Gastroesophageal sphincter (tissue), 4 donors: Measurements from ENCODE around the gene KLHL18. TPM values are rescaled to one million over a fixed set of nuclear protein-coding genes. Genes with fewer than 3 reads are reported as not detected.

Source experiments
- ATAC-seq: fragments of 150-250 bp; one replicate; pipeline ENCODE4 v1.9.1; 2016; ENCODE audit warnings: mild to moderate bottlenecking, moderate library complexity
- H3K27ac ChIP-seq, 4 donors: fragments of 200-600 bp; sonication (generic) in 3 of 4; 1 replicate in 3 of 4; 2 replicates in 1 of 4; pipeline ENCODE4 v1.5.1; 2016 to 2019
- H3K27me3 ChIP-seq: fragments of 200-600 bp; sonication (generic); one replicate; pipeline ENCODE4 v1.5.1; 2019
- H3K36me3 ChIP-seq, 2 donors: fragments of 200-600 bp; sonication (generic); one replicate each; pipeline ENCODE4 v1.5.1; 2019; ENCODE audit warnings: control low read depth in 1 of 2
- H3K4me1 ChIP-seq, 3 donors: fragments of 200-600 bp; sonication (generic); 1 replicate in 2 of 3; 2 replicates in 1 of 3; pipeline ENCODE4 v1.5.1; 2016 to 2019; ENCODE audit warnings: control low read depth in 2 of 3
- H3K4me3 ChIP-seq, 2 donors: fragments of 200-600 bp; sonication (generic); one replicate each; pipeline ENCODE4 v1.5.1; 2019; ENCODE audit warnings: mild to moderate bottlenecking in 1 of 2, moderate library complexity in 1 of 2
- H3K9me3 ChIP-seq, 3 donors: fragments of 200-600 bp; sonication (generic); one replicate each; pipeline ENCODE4 v1.5.1; 2017 to 2019; ENCODE audit warnings: control low read depth in 2 of 3
- EP300 ChIP-seq: sonication (generic); formaldehyde crosslinking; IDR thresholded peaks from one replicate; pipeline ENCODE4 v1.6.1; 2017; ENCODE audit warnings: antibody characterized with exemption, mild to moderate bottlenecking
- POLR2A ChIP-seq, 2 donors: fragments of 450-650 bp; IDR thresholded peaks; one replicate each; pipeline ENCODE4 v1.6.1; 2017; ENCODE audit warnings: antibody characterized with exemption in 2 of 2, mild to moderate bottlenecking in 2 of 2, moderate library complexity in 1 of 2
- POLR2AphosphoS5 ChIP-seq: sonication (generic); formaldehyde crosslinking; IDR thresholded peaks from one replicate; pipeline ENCODE4 v1.6.1; 2017; ENCODE audit warnings: antibody characterized with exemption
- WGBS, 2 donors: methylation state at CpG; one replicate each; pipeline ENCODE4 v1.1.5; 2018; ENCODE audit warnings: low coverage in 1 of 2; 5-methylcytosine and 5-hydroxymethylcytosine counted together
- total RNA-seq, 4 donors: library from RNA; depleted of rRNA; stranded (reverse); fragments of >200 nt; gene quantifications; one replicate each; pipeline ENCODE4 v1.1.0, GENCODE V29; 2016
- TF ChIP-seq, protein P1 (sequence below), 4 experiments: fragments of 200-600 bp in 2 of 4; fragments of 450-650 bp in 2 of 4; sonication (generic) in 1 of 4; IDR thresholded peaks; one replicate each; pipeline ENCODE4 v1.5.1; 2017 to 2019; ENCODE audit warnings: antibody characterized with exemption in 4 of 4, mild to moderate bottlenecking in 2 of 4, moderate library complexity in 2 of 4

Gene KLHL18
- total RNA-seq, 4 donors from 2014 or later, result 11.6 to 23.3 (median 15.6) TPM

DNA sequence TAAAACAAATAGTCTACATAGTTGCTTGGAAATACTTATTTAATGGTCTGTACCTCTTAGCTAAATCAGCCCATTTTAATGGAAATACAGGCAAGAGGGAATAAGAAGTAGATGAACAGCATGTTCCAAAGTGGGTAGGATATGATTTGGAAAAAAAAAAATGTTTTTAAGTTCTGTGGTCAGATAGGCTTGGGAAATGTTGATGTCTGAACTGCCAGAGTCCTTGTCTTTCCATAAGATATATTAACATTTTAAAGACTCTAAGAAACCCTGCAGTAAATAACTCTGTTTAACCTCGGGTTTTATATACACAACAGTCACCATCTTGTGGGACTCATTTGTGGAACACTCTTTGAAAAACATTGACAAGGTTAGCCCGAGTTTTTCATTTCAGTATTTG lies 58.1 kb downstream of the KLHL18 start:
- Histone ChIP-seq H3K4me1 (no peaks in the 10 kb centered on the region), H3K27ac (no peak overlapping the region), H3K4me3 (no peak overlapping the region), H3K36me3 (peaks cover 4 to 97% of the 10 kb centered on the region in 2 donors), H3K27me3 (no peaks in the 10 kb centered on the region), H3K9me3 (no peaks in the 10 kb centered on the region)
- 0 to 56% methylated on average over 1 to 2 of the region's 2 CpGs for WGBS, 2 donors
- no peak for ATAC-seq
- TF ChIP-seq, protein P1, sequence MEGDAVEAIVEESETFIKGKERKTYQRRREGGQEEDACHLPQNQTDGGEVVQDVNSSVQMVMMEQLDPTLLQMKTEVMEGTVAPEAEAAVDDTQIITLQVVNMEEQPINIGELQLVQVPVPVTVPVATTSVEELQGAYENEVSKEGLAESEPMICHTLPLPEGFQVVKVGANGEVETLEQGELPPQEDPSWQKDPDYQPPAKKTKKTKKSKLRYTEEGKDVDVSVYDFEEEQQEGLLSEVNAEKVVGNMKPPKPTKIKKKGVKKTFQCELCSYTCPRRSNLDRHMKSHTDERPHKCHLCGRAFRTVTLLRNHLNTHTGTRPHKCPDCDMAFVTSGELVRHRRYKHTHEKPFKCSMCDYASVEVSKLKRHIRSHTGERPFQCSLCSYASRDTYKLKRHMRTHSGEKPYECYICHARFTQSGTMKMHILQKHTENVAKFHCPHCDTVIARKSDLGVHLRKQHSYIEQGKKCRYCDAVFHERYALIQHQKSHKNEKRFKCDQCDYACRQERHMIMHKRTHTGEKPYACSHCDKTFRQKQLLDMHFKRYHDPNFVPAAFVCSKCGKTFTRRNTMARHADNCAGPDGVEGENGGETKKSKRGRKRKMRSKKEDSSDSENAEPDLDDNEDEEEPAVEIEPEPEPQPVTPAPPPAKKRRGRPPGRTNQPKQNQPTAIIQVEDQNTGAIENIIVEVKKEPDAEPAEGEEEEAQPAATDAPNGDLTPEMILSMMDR (IDR thresholded peaks at IDR 0.05), result no peak
- TF ChIP-seq EP300 (no peak), POLR2AphosphoS5 (no peak), POLR2A (IDR thresholded peaks at IDR 0.05) (no peak)

DNA sequence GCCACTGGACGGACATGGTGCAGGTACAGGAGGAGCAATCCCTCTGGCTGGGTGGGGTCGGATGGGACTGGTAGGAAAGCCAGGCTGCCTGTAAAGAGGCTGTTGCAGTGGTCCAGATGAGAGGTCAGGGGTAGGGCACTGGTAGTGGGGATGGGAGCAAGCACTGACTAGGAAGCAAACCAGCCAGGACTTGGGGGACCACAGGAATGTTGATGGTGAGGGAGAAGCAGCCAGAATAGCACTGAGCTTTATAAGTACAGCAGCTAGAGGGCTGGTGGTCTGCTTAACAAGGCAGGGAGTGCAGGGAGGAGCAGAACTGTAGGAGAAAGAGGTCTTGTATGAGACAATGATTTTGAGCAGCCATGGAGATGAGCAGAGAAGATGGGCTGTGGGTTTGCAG lies 59.4 kb downstream of the KLHL18 start:
- H3K4me1 ChIP-seq, result no peaks in the 10 kb centered on the region
- H3K27me3 ChIP-seq, result no peaks in the 10 kb centered on the region
- peaks cover 2 to 84% of the 10 kb centered on the region in 2 donors for H3K36me3 ChIP-seq
- no peak overlapping the region for H3K27ac ChIP-seq
- H3K4me3 ChIP-seq, result no peak overlapping the region
- ATAC-seq, result no peak
- no peak for TF ChIP-seq POLR2AphosphoS5
- TF ChIP-seq, protein P1 (IDR thresholded peaks at IDR 0.05), result no peak
- TF ChIP-seq EP300, result no peak
- no peak for TF ChIP-seq POLR2A (IDR thresholded peaks at IDR 0.05)
- WGBS, 2 donors, result 87 to 90% methylated on average over 2 of the region's 2 CpGs
- no peaks in the 10 kb centered on the region for H3K9me3 ChIP-seq

DNA sequence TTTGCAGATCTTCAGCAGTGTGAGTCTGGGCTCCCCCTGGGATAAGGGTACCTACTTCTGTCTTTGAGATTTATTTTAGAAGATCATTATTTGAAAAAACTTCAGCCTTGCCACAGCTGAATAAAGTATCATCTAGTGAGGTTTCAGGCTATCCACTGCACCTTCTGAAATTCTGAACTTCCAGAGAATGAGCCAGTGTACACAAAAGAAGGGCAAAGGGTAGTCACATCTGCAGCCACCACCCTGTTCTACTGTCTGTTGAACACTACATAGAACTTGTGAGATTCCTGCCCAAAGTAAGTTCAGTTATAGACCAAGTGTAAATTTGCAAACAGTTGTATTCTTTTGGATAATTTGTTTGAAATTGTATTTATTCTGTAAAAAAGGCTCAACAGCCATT lies 60.1 kb downstream of the KLHL18 start:
- Histone ChIP-seq H3K27ac (no peak overlapping the region), H3K9me3 (no peaks in the 10 kb centered on the region), H3K36me3 (peaks cover 0 to 78% of the 10 kb centered on the region in 2 donors), H3K4me3 (no peak overlapping the region), H3K27me3 (no peaks in the 10 kb centered on the region), H3K4me1 (no peaks in the 10 kb centered on the region)
- TF ChIP-seq, protein P1 (IDR thresholded peaks at IDR 0.05), result no peak
- no peak for TF ChIP-seq POLR2AphosphoS5
- TF ChIP-seq EP300, result no peak
- TF ChIP-seq POLR2A (IDR thresholded peaks at IDR 0.05), result no peak
- no peak for ATAC-seq

DNA sequence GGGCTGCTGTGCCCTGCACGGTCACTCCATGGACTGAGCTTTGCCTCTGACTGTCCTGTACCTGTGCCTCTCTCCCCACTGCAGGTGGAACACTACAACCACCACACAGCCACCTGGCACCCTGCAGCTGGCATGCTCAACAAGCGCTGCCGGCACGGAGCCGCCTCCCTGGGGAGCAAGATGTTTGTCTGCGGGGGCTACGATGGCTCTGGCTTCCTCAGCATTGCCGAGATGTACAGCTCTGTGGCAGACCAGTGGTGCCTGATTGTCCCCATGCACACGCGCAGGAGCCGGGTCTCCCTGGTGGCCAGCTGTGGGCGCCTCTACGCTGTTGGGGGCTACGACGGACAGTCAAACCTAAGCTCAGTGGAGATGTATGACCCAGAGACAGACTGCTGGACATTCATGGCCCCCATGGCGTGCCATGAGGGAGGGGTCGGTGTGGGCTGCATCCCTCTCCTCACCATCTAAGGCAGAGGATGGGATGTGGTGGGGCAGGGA lies 60.8 kb downstream of the KLHL18 start:
- no peaks in the 10 kb centered on the region for H3K27me3 ChIP-seq
- H3K4me1 ChIP-seq, result no peaks in the 10 kb centered on the region
- TF ChIP-seq POLR2AphosphoS5 (no peak), EP300 (no peak), POLR2A (IDR thresholded peaks at IDR 0.05) (no peak)
- TF ChIP-seq, protein P1 (IDR thresholded peaks at IDR 0.05), result no peak
- ATAC-seq, result no peak
- H3K9me3 ChIP-seq, result no peaks in the 10 kb centered on the region
- peaks cover 0 to 71% of the 10 kb centered on the region in 2 donors for H3K36me3 ChIP-seq
- no CpG with 5 or more reads among the region's 17 CpGs for WGBS, 2 donors
- H3K27ac ChIP-seq, result no peak overlapping the region
- H3K4me3 ChIP-seq, result no peak overlapping the region

DNA sequence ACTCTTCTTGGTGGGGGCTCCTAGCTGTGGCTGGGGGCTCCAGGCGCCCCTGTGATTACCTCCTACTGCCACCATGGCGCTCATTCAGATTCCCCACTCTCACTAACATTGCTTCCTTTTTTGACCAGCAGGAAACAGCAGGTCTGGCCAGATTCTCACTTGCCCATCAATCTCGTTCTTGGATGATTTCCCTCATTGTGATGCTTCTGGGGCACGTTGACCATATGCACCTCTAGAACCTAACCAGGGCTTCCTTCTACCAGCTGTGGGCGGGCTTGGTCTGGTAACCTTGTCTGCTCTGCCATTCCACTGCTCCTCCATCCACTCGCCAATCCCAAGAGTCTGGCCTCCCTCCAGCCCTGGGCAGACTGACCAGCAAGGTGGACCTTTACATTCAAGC lies 62.2 kb downstream of the KLHL18 start:
- no peaks in the 10 kb centered on the region for H3K4me1 ChIP-seq
- H3K4me3 ChIP-seq, result no peak overlapping the region
- WGBS, 2 donors, result 50 to 66% methylated on average over 1 to 6 of the region's 6 CpGs
- no peak for ATAC-seq
- TF ChIP-seq POLR2A (IDR thresholded peaks at IDR 0.05), result no peak
- H3K27ac ChIP-seq, result no peak overlapping the region
- no peaks in the 10 kb centered on the region for H3K9me3 ChIP-seq
- peaks cover 0 to 56% of the 10 kb centered on the region in 2 donors for H3K36me3 ChIP-seq
- no peaks in the 10 kb centered on the region for H3K27me3 ChIP-seq
